MCF 10A (cell line): ENCODE results near the gene STAG1. TPM values are rescaled to one million over a fixed set of nuclear protein-coding genes. Genes with fewer than 3 reads are reported as not detected.
"Not testable (repeated sequence)": the region's sequence is repeated elsewhere in the genome, so short reads cannot be mapped to it uniquely, and the experiment has no call there.

Experiments
- BruUV-seq: library from RNA; stranded (reverse); fragments of 400-500 nt; replicated peaks from 2 replicates; lab custom pipeline; 2021; lab: Mats Ljungman, UMichigan
- CTCF ChIA-PET: fragments of 300-600 bp; sonication (Branson Sonifier 250); formaldehyde crosslinking; extraction: SDS; loops from one replicate; lab custom pipeline; 2021; ENCODE audit warnings: antibody characterized with exemption, inconsistent platforms; lab: Yijun Ruan, JAX
- POLR2A ChIA-PET: fragments of 300-600, 350-650 bp; sonication (Branson Sonifier 250); formaldehyde crosslinking; extraction: SDS; loops from one replicate; lab custom pipeline; 2020; ENCODE audit warnings: antibody characterized with exemption, inconsistent platforms; lab: Yijun Ruan, JAX
- DNase-seq: peaks from one replicate; pipeline ENCODE4 v3.0.0-alpha.2; 2018; ENCODE audit not compliant: unreplicated experiment
- H3K27ac Mint-ChIP-seq: one replicate; pipeline ENCODE4 v1.8.0; 2022; ENCODE audit warnings: mild to moderate bottlenecking, low read depth, mixed read lengths; ENCODE audit not compliant: unreplicated experiment
- H3K27me3 Mint-ChIP-seq: one replicate; pipeline ENCODE4 v1.8.0; 2022; ENCODE audit warnings: mixed read lengths; ENCODE audit not compliant: insufficient read depth, unreplicated experiment
- H3K36me3 Mint-ChIP-seq: one replicate; pipeline ENCODE4 v1.8.0; 2022; ENCODE audit warnings: mild to moderate bottlenecking, moderate library complexity, mixed read lengths; ENCODE audit not compliant: insufficient read depth, unreplicated experiment
- H3K4me1 Mint-ChIP-seq: one replicate; pipeline ENCODE4 v1.8.0; 2022; ENCODE audit warnings: mixed read lengths; ENCODE audit not compliant: insufficient read depth, unreplicated experiment
- H3K4me3 Mint-ChIP-seq: one replicate; pipeline ENCODE4 v1.8.0; 2022; ENCODE audit warnings: mild to moderate bottlenecking, moderate library complexity, mixed read lengths; ENCODE audit not compliant: unreplicated experiment
- H3K9me3 Mint-ChIP-seq: one replicate; pipeline ENCODE4 v1.8.0; 2022; ENCODE audit warnings: mixed read lengths; ENCODE audit not compliant: unreplicated experiment
- intact Hi-C: fragments of 100-400 bp; cut with micrococcal nuclease; formaldehyde crosslinking; loops from 2 replicates; pipeline ENCODE4 v1.14.1; 2022
- total RNA-seq: library from RNA; stranded (reverse); gene quantifications from 2 replicates; pipeline ENCODE4 v1.2.3, GENCODE V29; 2022
- TF ChIP-seq, protein P1 (sequence below): fragments of 200-600 bp; IDR thresholded peaks from one replicate; pipeline ENCODE4 v1.8.0; 2022; ENCODE audit warnings: antibody characterized with exemption, mild to moderate bottlenecking; ENCODE audit not compliant: unreplicated experiment

The STAG1 gene
- total RNA-seq, 1 experiment from 2014 or later = 34.3 TPM

DNA sequence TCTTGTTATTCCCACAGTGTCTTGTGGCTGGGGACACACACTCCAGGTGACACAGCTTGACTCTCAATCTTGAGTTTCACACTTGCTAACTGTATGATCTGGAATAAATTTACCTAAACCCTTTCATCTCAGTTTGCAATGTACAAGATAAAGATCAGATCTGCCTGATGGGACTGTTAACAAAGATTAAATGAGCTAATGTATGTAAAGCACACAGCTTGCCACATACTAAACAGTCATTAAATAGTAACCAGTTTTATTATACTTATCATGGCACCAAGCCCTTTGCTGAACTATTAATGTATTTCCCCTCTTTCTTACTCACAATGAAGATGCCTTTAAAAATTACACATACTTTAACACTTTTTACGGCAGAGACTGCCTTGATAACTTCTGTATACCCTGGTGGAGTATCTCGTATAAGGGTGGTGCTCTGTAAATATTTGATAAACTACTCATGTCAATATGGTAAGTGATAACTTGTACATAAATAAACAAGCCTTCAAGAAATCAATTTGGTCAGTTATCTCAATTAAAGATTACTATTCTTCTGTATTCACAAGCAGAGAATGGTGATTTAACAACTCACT lies 184.5 kb downstream of the STAG1 start:
- H3K4me1 Mint-ChIP-seq = peaks cover 6% of the 10 kb centered on the region
- H3K4me3 Mint-ChIP-seq = no peak overlapping the region
- peaks cover 8% of the 10 kb centered on the region for H3K9me3 Mint-ChIP-seq
- no peaks in the 10 kb centered on the region for H3K27me3 Mint-ChIP-seq
- CTCF ChIA-PET = no interaction called here
- no peak for DNase-seq
- TF ChIP-seq, protein P1, sequence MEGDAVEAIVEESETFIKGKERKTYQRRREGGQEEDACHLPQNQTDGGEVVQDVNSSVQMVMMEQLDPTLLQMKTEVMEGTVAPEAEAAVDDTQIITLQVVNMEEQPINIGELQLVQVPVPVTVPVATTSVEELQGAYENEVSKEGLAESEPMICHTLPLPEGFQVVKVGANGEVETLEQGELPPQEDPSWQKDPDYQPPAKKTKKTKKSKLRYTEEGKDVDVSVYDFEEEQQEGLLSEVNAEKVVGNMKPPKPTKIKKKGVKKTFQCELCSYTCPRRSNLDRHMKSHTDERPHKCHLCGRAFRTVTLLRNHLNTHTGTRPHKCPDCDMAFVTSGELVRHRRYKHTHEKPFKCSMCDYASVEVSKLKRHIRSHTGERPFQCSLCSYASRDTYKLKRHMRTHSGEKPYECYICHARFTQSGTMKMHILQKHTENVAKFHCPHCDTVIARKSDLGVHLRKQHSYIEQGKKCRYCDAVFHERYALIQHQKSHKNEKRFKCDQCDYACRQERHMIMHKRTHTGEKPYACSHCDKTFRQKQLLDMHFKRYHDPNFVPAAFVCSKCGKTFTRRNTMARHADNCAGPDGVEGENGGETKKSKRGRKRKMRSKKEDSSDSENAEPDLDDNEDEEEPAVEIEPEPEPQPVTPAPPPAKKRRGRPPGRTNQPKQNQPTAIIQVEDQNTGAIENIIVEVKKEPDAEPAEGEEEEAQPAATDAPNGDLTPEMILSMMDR = no peak
- BruUV-seq = TSS peak; percentile 22
- peaks cover 13% of the 10 kb centered on the region for H3K36me3 Mint-ChIP-seq
- POLR2A ChIA-PET = no interaction called here
- intact Hi-C loops = no loop called here
- no peak overlapping the region for H3K27ac Mint-ChIP-seq

DNA sequence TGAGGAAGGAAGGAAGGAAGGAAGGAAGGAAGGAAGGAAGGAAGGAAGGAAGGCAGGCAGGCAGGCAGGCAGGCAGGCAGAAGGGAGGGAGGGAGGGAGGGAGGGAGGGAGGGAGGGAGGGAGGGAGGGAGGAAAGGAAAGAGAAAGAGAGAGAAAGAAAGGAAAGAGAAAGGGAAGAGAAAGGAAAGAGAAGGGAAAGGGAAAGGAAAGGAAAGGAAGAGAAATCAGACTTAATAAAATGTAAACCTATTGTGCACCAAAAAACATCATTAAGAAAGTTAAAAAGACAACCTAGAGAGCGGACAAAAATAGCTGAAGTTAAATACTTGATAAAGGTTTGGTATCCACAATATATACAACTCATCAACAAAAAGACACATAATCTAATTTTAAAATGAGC lies 187.2 kb downstream of the STAG1 start:
- Mint-ChIP-seq H3K4me1 (peaks cover 12% of the 10 kb centered on the region), H3K36me3 (peaks cover 13% of the 10 kb centered on the region)
- H3K9me3 Mint-ChIP-seq, intact Hi-C loops, H3K27ac Mint-ChIP-seq, DNase-seq, POLR2A ChIA-PET, CTCF ChIA-PET, H3K27me3 Mint-ChIP-seq, H3K4me3 Mint-ChIP-seq, BruUV-seq: not testable (repeated sequence)

DNA sequence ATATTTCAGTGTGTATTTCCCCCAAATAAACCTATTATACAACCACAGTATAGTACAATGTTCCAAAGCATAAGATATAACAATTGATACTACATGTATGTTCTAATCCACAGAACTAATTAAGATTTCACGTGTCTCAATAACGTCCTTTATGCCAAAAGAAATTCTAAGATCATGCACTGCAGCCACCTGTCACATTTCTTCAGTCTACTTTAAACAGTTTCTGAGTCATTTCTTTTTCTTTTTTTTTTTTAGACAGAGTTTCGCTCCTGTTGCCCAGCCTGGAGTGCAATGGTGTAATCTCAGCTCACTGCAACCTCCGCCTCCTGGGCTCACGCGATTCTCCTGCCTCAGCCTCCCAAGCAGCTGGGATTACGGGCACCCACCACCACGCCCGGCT lies 190.2 kb downstream of the STAG1 start:
- no TSS peak for BruUV-seq
- TF ChIP-seq, protein P1 = no peak
- Mint-ChIP-seq H3K9me3 (peaks cover 8% of the 10 kb centered on the region), H3K4me1 (peaks cover 12% of the 10 kb centered on the region), H3K36me3 (peaks cover 13% of the 10 kb centered on the region), H3K4me3 (no peak overlapping the region), H3K27me3 (no peaks in the 10 kb centered on the region), H3K27ac (no peak overlapping the region)
- ChIA-PET CTCF (interaction anchor here (0.6 to 1.7 kb wide), 2 partner anchors 191 to 318 kb away, joined by 4 read pairs; no protein-coding TSS in a partner anchor), POLR2A (no interaction called here)
- DNase-seq = no peak
- intact Hi-C loops = no loop called here

DNA sequence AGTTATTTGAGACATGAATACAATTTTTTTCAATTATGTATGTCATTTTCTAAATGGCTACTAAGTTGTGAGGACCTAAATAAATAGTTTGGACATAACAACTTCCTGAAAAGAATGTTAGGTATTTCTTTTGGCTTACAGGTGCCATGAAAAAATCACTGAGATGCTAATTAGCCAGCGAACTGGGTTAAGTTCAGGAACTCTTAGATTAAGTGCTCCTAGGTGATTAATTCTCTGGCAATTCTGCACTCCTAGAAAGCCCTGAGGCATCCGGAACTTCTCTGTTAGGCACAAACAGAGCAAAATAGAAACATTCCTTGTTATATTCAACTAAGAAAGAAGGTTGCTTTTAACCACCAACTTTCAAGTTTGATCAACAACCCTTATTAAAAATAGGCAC lies 192.3 kb downstream of the STAG1 start:
- ChIA-PET CTCF (interaction anchor here (0.6 kb wide), 1 partner anchor 56 kb away, joined by 4 read pairs; no protein-coding TSS in a partner anchor), POLR2A (interaction anchor here (0.8 kb wide), 1 partner anchor 53 kb away, joined by 4 read pairs; no protein-coding TSS in a partner anchor)
- no peak overlapping the region for H3K27ac Mint-ChIP-seq
- no peak overlapping the region for H3K4me3 Mint-ChIP-seq
- H3K36me3 Mint-ChIP-seq = peaks cover 5% of the 10 kb centered on the region
- peaks cover 5% of the 10 kb centered on the region for H3K9me3 Mint-ChIP-seq
- peaks cover 11% of the 10 kb centered on the region for H3K4me1 Mint-ChIP-seq
- H3K27me3 Mint-ChIP-seq = no peaks in the 10 kb centered on the region
- no TSS peak for BruUV-seq
- peak; percentile 29 for DNase-seq
- TF ChIP-seq, protein P1 = no peak
- intact Hi-C loops = no loop called here

DNA sequence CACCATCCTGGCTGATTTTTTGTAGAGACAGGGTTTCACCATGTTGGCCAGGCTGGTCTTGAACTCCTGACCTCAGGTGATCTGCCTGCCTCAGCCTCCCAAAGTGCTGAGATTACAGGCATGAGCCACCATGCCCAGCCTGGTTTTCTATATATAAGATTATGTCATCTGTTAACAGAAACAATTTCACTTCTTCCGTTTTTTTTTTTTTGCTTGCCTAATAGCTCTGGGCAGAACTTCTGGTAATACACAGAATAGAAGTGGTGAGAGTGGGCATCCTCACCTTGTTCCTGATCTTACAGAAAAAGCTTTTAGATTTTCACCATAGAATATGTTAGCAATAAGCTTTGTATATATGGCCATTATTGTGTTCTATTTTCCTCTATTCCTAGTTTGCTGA lies 202.7 kb downstream of the STAG1 start:
- CTCF ChIA-PET, H3K9me3 Mint-ChIP-seq, DNase-seq, H3K4me3 Mint-ChIP-seq, BruUV-seq, H3K27ac Mint-ChIP-seq, H3K27me3 Mint-ChIP-seq: not testable (repeated sequence)
- H3K4me1 Mint-ChIP-seq = peaks cover 15% of the 10 kb centered on the region
- intact Hi-C loops = loop anchor here (5.0 to 10.0 kb wide), 2 partner anchors 465 to 472 kb away; no protein-coding TSS in a partner anchor
- POLR2A ChIA-PET = interaction anchor here (1.5 kb wide), 1 partner anchor 203 kb away, joined by 4 read pairs; the partner anchor contains the start of gene STAG1
- H3K36me3 Mint-ChIP-seq = peaks cover 10% of the 10 kb centered on the region
